Measurements from ENCODE around the gene ALK. TPM values are rescaled to one million over a fixed set of nuclear protein-coding genes. Genes with fewer than 3 reads are reported as not detected.

The ALK gene
- total RNA-seq, 1 donor from 2014 or later: 0.14 TPM

DNA sequence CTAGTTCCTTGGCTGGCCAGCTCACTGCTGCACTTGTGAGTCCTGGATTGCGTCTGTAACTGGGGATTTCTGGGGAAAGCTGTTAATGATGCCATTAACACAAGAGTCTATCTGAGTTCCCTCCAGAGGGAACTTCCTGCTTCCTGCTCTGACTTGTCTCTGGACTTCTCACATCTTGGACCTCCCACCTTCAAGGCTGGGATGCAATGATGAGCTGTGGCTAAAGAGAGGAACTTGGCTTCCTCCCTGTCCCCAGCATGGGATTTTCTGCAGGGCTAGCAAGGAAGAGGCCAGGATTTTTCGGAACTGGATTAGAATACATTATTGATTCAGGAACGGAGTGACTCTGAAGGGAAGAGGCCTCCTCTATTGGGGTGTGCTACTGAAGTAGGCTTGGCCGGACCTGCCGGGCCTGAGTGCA is 650.7 kb downstream of the ALK start:
- DNase-seq: no peak
- H3K36me3 ChIP-seq: no peaks in the 10 kb centered on the region
- intact Hi-C loops (cut with micrococcal nuclease): no loop called here
- peaks cover 9% of the 10 kb centered on the region for H3K4me1 ChIP-seq
- no peak overlapping the region for H3K27ac ChIP-seq (replicated peaks)
- TF ChIP-seq, protein P1, sequence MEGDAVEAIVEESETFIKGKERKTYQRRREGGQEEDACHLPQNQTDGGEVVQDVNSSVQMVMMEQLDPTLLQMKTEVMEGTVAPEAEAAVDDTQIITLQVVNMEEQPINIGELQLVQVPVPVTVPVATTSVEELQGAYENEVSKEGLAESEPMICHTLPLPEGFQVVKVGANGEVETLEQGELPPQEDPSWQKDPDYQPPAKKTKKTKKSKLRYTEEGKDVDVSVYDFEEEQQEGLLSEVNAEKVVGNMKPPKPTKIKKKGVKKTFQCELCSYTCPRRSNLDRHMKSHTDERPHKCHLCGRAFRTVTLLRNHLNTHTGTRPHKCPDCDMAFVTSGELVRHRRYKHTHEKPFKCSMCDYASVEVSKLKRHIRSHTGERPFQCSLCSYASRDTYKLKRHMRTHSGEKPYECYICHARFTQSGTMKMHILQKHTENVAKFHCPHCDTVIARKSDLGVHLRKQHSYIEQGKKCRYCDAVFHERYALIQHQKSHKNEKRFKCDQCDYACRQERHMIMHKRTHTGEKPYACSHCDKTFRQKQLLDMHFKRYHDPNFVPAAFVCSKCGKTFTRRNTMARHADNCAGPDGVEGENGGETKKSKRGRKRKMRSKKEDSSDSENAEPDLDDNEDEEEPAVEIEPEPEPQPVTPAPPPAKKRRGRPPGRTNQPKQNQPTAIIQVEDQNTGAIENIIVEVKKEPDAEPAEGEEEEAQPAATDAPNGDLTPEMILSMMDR (IDR thresholded peaks at IDR 0.05; ENCODE audit: borderline replicate concordance): no peak
- H3K9me3 ChIP-seq (replicated peaks): no peaks in the 10 kb centered on the region
- H3K27me3 ChIP-seq (ENCODE audit: low read depth): peaks cover 33% of the 10 kb centered on the region
- no peak overlapping the region for H3K4me3 ChIP-seq

DNA sequence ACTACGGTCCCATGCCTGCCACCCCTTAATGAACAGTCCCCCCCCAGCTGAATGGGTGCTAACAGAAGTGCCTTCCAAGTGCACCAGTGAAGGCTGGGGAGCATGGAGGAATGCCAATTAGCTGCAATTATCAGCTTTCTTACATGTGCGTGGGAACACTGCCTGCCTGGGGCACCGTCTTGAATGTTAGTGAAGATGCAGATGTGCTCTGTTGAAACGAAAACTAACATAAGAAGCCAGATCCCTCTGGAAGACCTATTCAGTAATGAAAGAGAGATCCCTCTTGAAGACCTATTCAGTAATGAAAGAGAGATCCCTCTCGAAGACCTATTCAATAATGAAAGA is 651.6 kb downstream of the ALK start:
- Histone ChIP-seq H3K36me3 (no peaks in the 10 kb centered on the region), H3K27me3 (ENCODE audit: low read depth) (peaks cover 30% of the 10 kb centered on the region), H3K27ac (replicated peaks) (no peak overlapping the region), H3K4me1 (peaks cover 9% of the 10 kb centered on the region), H3K9me3 (replicated peaks) (no peaks in the 10 kb centered on the region), H3K4me3 (peak overlapping the region; percentile 6)
- no peak for DNase-seq
- TF ChIP-seq, protein P1 (IDR thresholded peaks at IDR 0.05; ENCODE audit: borderline replicate concordance): no peak
- intact Hi-C loops (cut with micrococcal nuclease): no loop called here

- Histone ChIP-seq H3K36me3 (no peaks in the 10 kb centered on the region), H3K4me1 (peaks cover 9% of the 10 kb centered on the region), H3K9me3 (replicated peaks) (no peaks in the 10 kb centered on the region), H3K27me3 (ENCODE audit: low read depth) (peaks cover 25% of the 10 kb centered on the region), H3K4me3 (peak overlapping the region; percentile 6), H3K27ac (replicated peaks) (no peak overlapping the region)
- intact Hi-C loops (cut with micrococcal nuclease): no loop called here
- TF ChIP-seq, protein P1 (IDR thresholded peaks at IDR 0.05; ENCODE audit: borderline replicate concordance): no peak
- DNase-seq: no peak
These were observed 652.2 kb downstream of the ALK start for GRCh38 chr2:29269095-29269764.

GRCh38 chr2:29267720-29268119 is 653.7 kb downstream of the ALK start:
- no peaks in the 10 kb centered on the region for H3K36me3 ChIP-seq
- no peak overlapping the region for H3K4me3 ChIP-seq
- peaks cover 17% of the 10 kb centered on the region for H3K27me3 ChIP-seq (ENCODE audit: low read depth)
- H3K27ac ChIP-seq (replicated peaks): no peak overlapping the region
- no peaks in the 10 kb centered on the region for H3K9me3 ChIP-seq (replicated peaks)
- TF ChIP-seq, protein P1 (IDR thresholded peaks at IDR 0.05; ENCODE audit: borderline replicate concordance): no peak
- intact Hi-C loops (cut with micrococcal nuclease): no loop called here
- no peak for DNase-seq
- H3K4me1 ChIP-seq: peaks cover 9% of the 10 kb centered on the region

GRCh38 chr2:29263886-29264285 is 657.5 kb downstream of the ALK start:
- Histone ChIP-seq H3K9me3 (replicated peaks) (no peaks in the 10 kb centered on the region), H3K36me3 (no peaks in the 10 kb centered on the region), H3K27ac (replicated peaks) (no peak overlapping the region), H3K27me3 (ENCODE audit: low read depth) (peaks cover 21% of the 10 kb centered on the region), H3K4me1 (peaks cover under 1% of the 10 kb centered on the region), H3K4me3 (no peak overlapping the region)
- DNase-seq: no peak
- intact Hi-C loops (cut with micrococcal nuclease): no loop called here
- TF ChIP-seq, protein P1 (IDR thresholded peaks at IDR 0.05; ENCODE audit: borderline replicate concordance): no peak

All from left ventricle myocardium inferior (tissue), 1 donor.